Measurements from ENCODE around the gene PRKCE. TPM values are rescaled to one million over a fixed set of nuclear protein-coding genes. Genes with fewer than 3 reads are reported as not detected.
A peak's percentile ranks its signal among the peaks of the same experiment; 100 is the strongest.

The PRKCE gene
- total RNA-seq, 1 donor from 2014 or later, result 85.0 TPM

GRCh38 chr2:45684756-45685155 lies 33.3 kb downstream of the PRKCE start:
- Histone ChIP-seq H3K36me3 (no peaks in the 10 kb centered on the region), H3K9me3 (no peaks in the 10 kb centered on the region), H3K27me3 (ENCODE audit: low read depth) (no peaks in the 10 kb centered on the region), H3K4me1 (peaks cover 45% of the 10 kb centered on the region), H3K4me3 (no peak overlapping the region), H3K27ac (no peak overlapping the region)
- ATAC-seq (peak in 1 of 2 donors; percentile 12), DNase-seq (no peak)
- no peak for TF ChIP-seq CTCF (IDR thresholded peaks at IDR 0.05)
- intact Hi-C loops (cut with DNase I), result no loop called here

- ATAC-seq (no peak), DNase-seq (no peak)
- Histone ChIP-seq H3K27ac (no peak overlapping the region), H3K4me3 (no peak overlapping the region), H3K27me3 (ENCODE audit: low read depth) (no peaks in the 10 kb centered on the region), H3K36me3 (no peaks in the 10 kb centered on the region), H3K9me3 (no peaks in the 10 kb centered on the region), H3K4me1 (peaks cover 48% of the 10 kb centered on the region)
- intact Hi-C loops (cut with DNase I), result no loop called here
- no peak for TF ChIP-seq CTCF (IDR thresholded peaks at IDR 0.05)
Observed at GRCh38 chr2:45685260-45685659, 33.8 kb downstream of the PRKCE start.

- no peaks in the 10 kb centered on the region for H3K27me3 ChIP-seq (ENCODE audit: low read depth)
- H3K4me1 ChIP-seq, result peaks cover 43% of the 10 kb centered on the region
- H3K27ac ChIP-seq, result no peak overlapping the region
- ATAC-seq, result no peak
- no peak overlapping the region for H3K4me3 ChIP-seq
- intact Hi-C loops (cut with DNase I), result no loop called here
- H3K9me3 ChIP-seq, result no peaks in the 10 kb centered on the region
- H3K36me3 ChIP-seq, result no peaks in the 10 kb centered on the region
- no peak for DNase-seq
- TF ChIP-seq CTCF (IDR thresholded peaks at IDR 0.05), result no peak
Observed at GRCh38 chr2:45687964-45688363, 36.5 kb downstream of the PRKCE start.

GRCh38 chr2:45688479-45689298 lies 37.2 kb downstream of the PRKCE start:
- no peak overlapping the region for H3K27ac ChIP-seq
- no peaks in the 10 kb centered on the region for H3K27me3 ChIP-seq (ENCODE audit: low read depth)
- ATAC-seq (no peak), DNase-seq (no peak)
- H3K4me1 ChIP-seq, result peaks cover 43% of the 10 kb centered on the region
- intact Hi-C loops (cut with DNase I), result no loop called here
- H3K9me3 ChIP-seq, result no peaks in the 10 kb centered on the region
- H3K36me3 ChIP-seq, result no peaks in the 10 kb centered on the region
- no peak for TF ChIP-seq CTCF (IDR thresholded peaks at IDR 0.05)
- no peak overlapping the region for H3K4me3 ChIP-seq

- Histone ChIP-seq H3K4me3 (no peak overlapping the region), H3K27me3 (ENCODE audit: low read depth) (no peaks in the 10 kb centered on the region), H3K9me3 (no peaks in the 10 kb centered on the region), H3K4me1 (peaks cover 33% of the 10 kb centered on the region), H3K27ac (no peak overlapping the region), H3K36me3 (no peaks in the 10 kb centered on the region)
- intact Hi-C loops (cut with DNase I), result no loop called here
- ATAC-seq (no peak), DNase-seq (no peak)
- no peak for TF ChIP-seq CTCF (IDR thresholded peaks at IDR 0.05)
Observed at GRCh38 chr2:45690231-45690630, 38.8 kb downstream of the PRKCE start.
